HG03521 (cell line): ENCODE data around the gene RNU5D-1.

Source experiments
- ATAC-seq: cut with Tn5 transposase; IDR thresholded peaks from one replicate; pipeline ENCODE4 v1.9.1; 2021; ENCODE audit warnings: mild to moderate bottlenecking, moderate library complexity; ENCODE audit not compliant: unreplicated experiment

RNU5D-1 gene

GRCh38 chr1:44733784-44734183, 2.8 kb upstream of the RNU5D-1 start:
- no peak for ATAC-seq

- ATAC-seq, result no peak
These were observed 2.4 kb upstream of the RNU5D-1 start for GRCh38 chr1:44733365-44733764.

GRCh38 chr1:44724955-44725698, 5.8 kb downstream of the RNU5D-1 start:
- no peak for ATAC-seq

DNA sequence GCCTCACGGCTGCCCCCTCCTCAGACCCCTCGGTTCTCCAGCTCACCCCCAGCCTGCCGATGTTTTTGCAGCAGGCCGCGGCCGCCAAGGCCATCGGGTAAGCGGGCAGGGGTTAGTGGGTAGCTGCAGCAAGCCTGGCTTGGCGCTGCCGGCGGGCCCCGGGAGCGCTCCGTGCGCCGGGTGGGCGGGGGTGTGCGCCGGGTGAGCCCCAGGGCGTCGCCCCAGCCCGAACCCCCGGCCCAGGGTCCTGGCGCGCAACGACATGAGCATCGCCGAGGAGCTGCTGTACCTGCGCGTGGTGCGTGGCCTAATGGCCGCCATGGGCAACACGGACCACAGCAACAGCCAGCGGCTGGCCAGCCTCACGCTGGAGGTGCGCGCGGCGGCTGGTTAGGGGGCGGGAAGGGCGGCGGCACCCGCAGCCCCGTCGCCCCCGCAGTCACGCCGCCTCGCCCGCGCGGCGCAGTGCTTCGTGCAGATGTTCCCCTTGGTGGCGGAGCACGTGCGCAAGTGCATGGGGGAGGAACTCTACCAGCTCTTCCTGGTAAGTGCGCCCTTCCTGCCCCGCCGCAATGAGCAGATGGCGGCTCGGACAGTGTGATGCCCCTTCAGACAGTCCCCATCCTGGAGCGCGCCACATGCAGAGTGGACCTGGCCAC, 6.5 kb downstream of the RNU5D-1 start:
- no peak for ATAC-seq

- ATAC-seq, result no peak
These were observed 7.3 kb downstream of the RNU5D-1 start for GRCh38 chr1:44723496-44724295.

DNA sequence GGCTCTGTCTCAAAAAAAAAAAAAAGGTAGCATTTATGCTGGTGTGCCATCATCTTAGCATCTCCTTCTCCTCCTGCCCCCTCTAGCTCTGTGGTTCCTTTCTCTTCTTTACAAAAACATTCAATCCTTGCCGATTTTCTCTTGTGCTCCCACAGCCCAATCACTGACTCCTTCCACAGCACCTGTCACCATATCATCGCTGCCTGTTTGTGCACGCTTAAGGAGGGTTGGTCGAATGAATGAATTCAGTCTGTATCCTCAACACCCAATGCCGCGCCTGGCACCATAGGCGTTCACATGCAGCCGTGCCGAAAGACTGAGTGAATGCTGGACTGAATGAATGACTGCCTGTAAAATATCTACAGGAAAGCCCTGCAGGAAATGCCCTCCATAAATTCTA, 7.9 kb downstream of the RNU5D-1 start:
- no peak for ATAC-seq

- peak; percentile 46 for ATAC-seq
These were observed 9.2 kb downstream of the RNU5D-1 start for GRCh38 chr1:44721485-44722361.

GRCh38 chr1:44720281-44720680, 10.7 kb downstream of the RNU5D-1 start:
- ATAC-seq, result no peak

GRCh38 chr1:44719318-44719717, 11.7 kb downstream of the RNU5D-1 start:
- no peak for ATAC-seq

DNA sequence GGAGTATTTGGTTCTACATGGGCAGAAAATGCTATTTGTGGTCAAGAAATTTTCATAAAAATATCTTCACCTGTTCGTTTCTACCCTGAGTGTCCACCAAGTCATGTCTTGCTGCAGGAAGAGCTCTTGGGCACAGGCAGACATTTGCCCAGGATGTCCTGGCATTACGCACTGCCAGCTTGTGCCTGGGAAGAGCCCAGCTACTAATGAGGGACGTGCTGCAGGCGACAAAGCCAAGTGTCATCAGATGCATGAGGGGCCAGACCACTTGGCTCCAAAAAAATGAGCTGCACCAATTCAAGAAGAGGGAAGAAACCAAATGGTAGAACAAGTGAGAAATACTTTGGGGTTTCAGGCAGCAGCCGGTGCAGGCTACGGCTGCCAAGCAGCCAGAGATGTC, 12.9 kb downstream of the RNU5D-1 start:
- ATAC-seq, result no peak

- ATAC-seq, result no peak
These were observed 13.3 kb downstream of the RNU5D-1 start for GRCh38 chr1:44717653-44718052.

DNA sequence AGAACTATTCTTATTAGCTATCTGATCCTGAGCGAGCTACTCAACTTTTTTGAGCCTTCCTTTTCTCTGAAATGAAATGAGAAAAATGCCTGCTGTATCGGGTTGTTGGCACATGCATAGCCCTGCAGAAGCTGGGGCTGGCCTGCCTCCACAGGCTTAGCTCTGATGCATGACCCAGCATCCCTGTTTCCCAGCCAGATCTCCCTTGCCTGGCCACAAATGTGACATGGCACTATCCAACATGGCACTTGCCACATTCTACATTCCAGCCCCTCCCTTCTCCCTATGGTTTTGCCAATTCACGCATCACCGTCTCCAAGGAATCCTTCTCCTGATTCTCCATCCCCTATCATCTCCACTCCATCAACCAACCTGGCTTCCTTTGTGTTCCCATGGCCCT, 13.8 kb downstream of the RNU5D-1 start:
- ATAC-seq, result no peak

GRCh38 chr1:44714944-44715571, 15.9 kb downstream of the RNU5D-1 start:
- no peak for ATAC-seq

- ATAC-seq, result no peak
These were observed 16.4 kb downstream of the RNU5D-1 start for GRCh38 chr1:44714532-44714931.

DNA sequence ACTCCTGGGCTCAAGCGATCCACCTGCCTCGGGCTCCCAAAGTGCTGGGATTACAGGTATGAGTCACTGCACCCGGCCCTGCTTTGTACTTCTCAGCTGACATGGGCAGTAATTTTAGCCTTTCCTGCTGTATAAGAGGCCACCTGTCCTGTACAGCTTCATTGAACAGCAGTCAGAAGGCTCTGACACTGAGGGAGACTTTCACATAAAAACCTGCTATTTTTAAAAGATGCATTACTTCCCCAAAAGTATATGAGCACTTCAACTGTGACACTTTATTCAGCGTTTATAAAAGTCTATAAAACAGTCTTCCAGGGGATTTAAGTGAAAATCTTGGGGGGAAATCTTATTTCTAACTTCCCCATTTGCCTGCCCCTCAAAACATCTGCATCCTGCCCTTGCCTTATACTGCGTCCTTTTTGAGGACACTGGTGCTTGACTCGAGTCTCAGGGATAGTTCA, 17.6 kb downstream of the RNU5D-1 start:
- no peak for ATAC-seq

GRCh38 chr1:44707959-44708831, 22.8 kb downstream of the RNU5D-1 start:
- no peak for ATAC-seq

DNA sequence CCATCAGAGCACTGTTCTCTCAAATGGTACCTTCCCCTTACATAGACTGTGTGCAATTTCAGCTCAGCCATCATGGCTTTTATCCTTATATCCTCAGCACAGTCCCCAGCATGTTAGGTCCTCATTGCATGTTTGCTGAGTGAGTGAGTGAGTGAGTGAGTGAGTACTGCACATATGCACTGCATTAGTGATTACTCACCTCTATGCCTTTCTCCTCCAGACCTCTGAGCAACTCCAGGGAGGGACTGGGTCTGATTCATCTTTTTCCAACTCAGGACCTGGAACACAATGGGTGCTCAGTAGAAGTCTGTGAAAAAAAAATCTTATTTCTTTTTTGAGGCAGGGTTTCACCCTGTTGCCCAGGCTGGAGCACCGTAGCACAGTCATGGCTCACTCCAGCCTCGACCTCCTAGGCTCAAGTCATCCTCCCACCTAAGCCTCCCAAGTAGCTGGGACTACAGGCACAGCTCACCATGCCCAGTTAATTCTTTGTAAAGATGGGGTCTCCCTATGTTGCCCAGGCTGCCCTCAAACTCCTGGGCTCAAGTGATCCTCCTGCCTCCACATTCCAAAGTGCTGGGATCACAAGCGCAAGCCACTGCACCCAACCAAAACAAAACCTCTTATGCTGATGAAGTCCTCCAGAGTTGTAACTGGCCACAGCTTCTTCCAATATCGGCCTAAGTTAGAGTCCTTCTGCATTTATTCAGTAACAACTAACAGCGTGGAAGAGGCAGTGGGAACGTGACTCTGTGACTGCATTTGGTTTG, 23.7 kb downstream of the RNU5D-1 start:
- ATAC-seq, result no peak

DNA sequence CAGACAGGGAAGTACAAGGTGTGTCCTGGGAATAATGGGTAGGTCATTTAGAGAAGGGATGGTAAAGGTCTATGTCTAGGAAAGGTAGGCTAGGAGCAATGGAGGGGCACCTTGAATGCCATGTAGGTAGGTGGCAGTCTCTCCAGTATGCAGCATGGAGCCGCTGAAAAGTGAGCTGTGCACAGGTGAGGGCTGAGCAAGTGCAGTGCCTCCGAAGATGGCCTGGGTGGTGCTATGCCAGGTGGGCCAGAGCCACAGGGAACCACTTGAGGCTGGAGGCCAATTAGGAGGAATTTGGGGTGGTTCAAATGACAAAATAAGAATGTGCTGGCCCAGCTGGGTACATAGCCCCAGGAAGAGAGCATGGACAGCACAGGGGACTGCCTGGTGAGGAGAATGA, 25.0 kb downstream of the RNU5D-1 start:
- no peak for ATAC-seq

DNA sequence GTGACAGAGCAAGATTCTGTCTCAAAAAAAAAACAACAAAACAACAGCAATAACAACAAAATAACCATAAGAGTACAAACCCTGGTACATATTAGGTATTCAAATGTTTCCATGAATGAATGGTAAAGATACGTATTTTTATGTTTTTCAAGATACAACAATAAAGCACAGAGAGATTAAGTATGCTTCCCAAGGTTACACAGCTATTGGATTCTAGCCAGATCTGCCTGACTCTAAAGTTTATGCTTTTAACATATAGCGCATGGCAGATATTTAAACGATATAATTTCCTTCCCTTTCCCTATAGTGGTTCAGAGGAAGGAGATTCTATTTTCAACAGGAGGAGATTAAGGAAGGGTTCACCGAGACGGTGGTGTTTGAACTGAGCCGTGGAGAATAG, 25.5 kb downstream of the RNU5D-1 start:
- ATAC-seq, result no peak
